Ishikawa (cell line): ENCODE data around the gene EMILIN1.

ENCODE experiments used
- CEBPB ChIP-seq: IDR thresholded peaks from 2 replicates; pipeline ENCODE4 v1.6.1; 2012
- EGR1 ChIP-seq: IDR thresholded peaks from 2 replicates; pipeline ENCODE4 v1.6.1; 2012
- EP300 ChIP-seq: IDR thresholded peaks from 2 replicates; pipeline ENCODE4 v1.6.1; 2012; ENCODE audit warnings: borderline replicate concordance
- NFIC ChIP-seq: IDR thresholded peaks from 2 replicates; pipeline ENCODE4 v1.6.1; 2012
- TAF1 ChIP-seq: IDR thresholded peaks from 2 replicates; pipeline ENCODE4 v1.6.1; 2012; ENCODE audit warnings: low read depth, mild to moderate bottlenecking
- TCF12 ChIP-seq: IDR thresholded peaks from 2 replicates; pipeline ENCODE4 v1.6.1; 2012; ENCODE audit warnings: low read depth
- TEAD4 ChIP-seq: IDR thresholded peaks from 2 replicates; pipeline ENCODE4 v1.6.1; 2012
- YY1 ChIP-seq: IDR thresholded peaks from 2 replicates; pipeline ENCODE4 v1.6.1; 2012; ENCODE audit warnings: low read depth
- ZBTB7A ChIP-seq: IDR thresholded peaks from 2 replicates; pipeline ENCODE4 v1.6.1; 2012; ENCODE audit warnings: low read depth
- TF ChIP-seq, protein P1 (sequence below): IDR thresholded peaks from 2 replicates; pipeline ENCODE4 v1.6.1; 2012
- TF ChIP-seq, protein P2 (sequence below): IDR thresholded peaks from 2 replicates; pipeline ENCODE4 v1.6.1; 2012; ENCODE audit warnings: low read depth, mild to moderate bottlenecking
- TF ChIP-seq, protein P3 (sequence below): IDR thresholded peaks from 2 replicates; pipeline ENCODE4 v1.6.1; 2012

DNA sequence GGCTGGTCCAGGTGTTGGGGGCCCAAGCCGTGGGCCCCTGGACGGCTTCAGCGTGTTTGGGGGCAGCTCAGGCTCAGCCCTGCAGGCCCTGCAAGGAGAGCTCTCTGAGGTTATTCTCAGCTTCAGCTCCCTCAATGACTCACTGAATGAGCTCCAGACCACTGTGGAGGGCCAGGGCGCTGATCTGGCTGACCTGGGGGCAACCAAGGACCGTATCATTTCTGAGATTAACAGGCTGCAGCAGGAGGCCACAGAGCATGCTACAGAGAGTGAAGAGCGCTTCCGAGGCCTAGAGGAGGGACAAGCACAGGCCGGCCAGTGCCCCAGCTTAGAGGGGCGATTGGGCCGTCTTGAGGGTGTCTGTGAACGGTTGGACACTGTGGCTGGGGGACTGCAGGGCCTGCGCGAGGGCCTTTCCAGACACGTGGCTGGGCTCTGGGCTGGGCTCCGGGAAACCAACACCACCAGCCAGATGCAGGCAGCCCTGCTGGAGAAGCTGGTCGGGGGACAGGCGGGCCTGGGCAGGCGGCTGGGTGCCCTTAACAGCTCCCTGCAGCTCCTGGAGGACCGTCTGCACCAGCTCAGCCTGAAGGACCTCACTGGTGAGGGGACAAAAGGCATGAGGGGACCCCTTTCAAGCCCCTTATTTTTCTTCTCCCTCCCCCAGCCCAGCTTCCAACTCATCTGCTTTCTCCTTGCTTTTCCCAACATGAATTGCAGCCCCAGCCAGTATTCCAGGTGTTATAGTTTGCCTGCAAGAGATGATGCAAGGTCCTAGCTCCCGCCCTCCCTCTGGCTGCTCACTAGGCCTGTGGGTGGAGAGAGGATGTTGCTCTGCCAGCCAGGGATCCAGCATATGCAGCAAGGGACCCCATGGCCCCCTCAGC, 5.2 kb downstream of the EMILIN1 start:
- TF ChIP-seq EP300 (no peak), YY1 (no peak), TAF1 (no peak), TCF12 (no peak), CEBPB (no peak), EGR1 (no peak), ZBTB7A (no peak), TEAD4 (no peak), NFIC (no peak)
- TF ChIP-seq, protein P1, sequence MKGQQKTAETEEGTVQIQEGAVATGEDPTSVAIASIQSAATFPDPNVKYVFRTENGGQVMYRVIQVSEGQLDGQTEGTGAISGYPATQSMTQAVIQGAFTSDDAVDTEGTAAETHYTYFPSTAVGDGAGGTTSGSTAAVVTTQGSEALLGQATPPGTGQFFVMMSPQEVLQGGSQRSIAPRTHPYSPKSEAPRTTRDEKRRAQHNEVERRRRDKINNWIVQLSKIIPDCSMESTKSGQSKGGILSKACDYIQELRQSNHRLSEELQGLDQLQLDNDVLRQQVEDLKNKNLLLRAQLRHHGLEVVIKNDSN: no peak
- TF ChIP-seq, protein P2, sequence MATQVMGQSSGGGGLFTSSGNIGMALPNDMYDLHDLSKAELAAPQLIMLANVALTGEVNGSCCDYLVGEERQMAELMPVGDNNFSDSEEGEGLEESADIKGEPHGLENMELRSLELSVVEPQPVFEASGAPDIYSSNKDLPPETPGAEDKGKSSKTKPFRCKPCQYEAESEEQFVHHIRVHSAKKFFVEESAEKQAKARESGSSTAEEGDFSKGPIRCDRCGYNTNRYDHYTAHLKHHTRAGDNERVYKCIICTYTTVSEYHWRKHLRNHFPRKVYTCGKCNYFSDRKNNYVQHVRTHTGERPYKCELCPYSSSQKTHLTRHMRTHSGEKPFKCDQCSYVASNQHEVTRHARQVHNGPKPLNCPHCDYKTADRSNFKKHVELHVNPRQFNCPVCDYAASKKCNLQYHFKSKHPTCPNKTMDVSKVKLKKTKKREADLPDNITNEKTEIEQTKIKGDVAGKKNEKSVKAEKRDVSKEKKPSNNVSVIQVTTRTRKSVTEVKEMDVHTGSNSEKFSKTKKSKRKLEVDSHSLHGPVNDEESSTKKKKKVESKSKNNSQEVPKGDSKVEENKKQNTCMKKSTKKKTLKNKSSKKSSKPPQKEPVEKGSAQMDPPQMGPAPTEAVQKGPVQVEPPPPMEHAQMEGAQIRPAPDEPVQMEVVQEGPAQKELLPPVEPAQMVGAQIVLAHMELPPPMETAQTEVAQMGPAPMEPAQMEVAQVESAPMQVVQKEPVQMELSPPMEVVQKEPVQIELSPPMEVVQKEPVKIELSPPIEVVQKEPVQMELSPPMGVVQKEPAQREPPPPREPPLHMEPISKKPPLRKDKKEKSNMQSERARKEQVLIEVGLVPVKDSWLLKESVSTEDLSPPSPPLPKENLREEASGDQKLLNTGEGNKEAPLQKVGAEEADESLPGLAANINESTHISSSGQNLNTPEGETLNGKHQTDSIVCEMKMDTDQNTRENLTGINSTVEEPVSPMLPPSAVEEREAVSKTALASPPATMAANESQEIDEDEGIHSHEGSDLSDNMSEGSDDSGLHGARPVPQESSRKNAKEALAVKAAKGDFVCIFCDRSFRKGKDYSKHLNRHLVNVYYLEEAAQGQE: no peak
- TF ChIP-seq, protein P3, sequence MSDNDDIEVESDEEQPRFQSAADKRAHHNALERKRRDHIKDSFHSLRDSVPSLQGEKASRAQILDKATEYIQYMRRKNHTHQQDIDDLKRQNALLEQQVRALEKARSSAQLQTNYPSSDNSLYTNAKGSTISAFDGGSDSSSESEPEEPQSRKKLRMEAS: no peak
